ENCODE data around the gene ZFC3H1.

ZFC3H1 gene

GRCh38 chr12:71626768-71627167 is 36.9 kb downstream of the ZFC3H1 start:
- ChIA-PET CTCF (interaction anchor here (1.1 to 4.1 kb wide), 7 partner anchors 10 to 140 kb away, joined by 3 to 43 read pairs (median 4); no protein-coding TSS in a partner anchor), POLR2A (no interaction called here)
- no peak for DNase-seq (ENCODE audit: extremely low spot score)
- TF ChIP-seq CTCF (IDR thresholded peaks at IDR 0.05; ENCODE audit: control extremely low read depth, extremely low read depth, low read depth, missing control alignments) = no peak

GRCh38 chr12:71626098-71626497 is 37.5 kb downstream of the ZFC3H1 start:
- ChIA-PET POLR2A (no interaction called here), CTCF (interaction anchor here (0.9 to 4.1 kb wide), 7 partner anchors 9 to 141 kb away, joined by 3 to 43 read pairs (median 3); no protein-coding TSS in a partner anchor)
- DNase-seq (ENCODE audit: extremely low spot score) = peak; percentile 19
- no peak for TF ChIP-seq CTCF (IDR thresholded peaks at IDR 0.05; ENCODE audit: control extremely low read depth, extremely low read depth, low read depth, missing control alignments)

- no peak for DNase-seq (ENCODE audit: extremely low spot score)
Observed at GRCh38 chr12:71625476-71625875, 38.2 kb downstream of the ZFC3H1 start.

GRCh38 chr12:71621938-71622337 is 41.7 kb downstream of the ZFC3H1 start:
- ChIA-PET POLR2A (interaction anchor here (0.6 kb wide), 1 partner anchor 63 kb away, joined by 3 read pairs; no protein-coding TSS in a partner anchor), CTCF (interaction anchor here (1.0 to 2.2 kb wide), 3 partner anchors 10 to 125 kb away, joined by 3 to 10 read pairs (median 3); no protein-coding TSS in a partner anchor)
- no peak for TF ChIP-seq CTCF (IDR thresholded peaks at IDR 0.05; ENCODE audit: control extremely low read depth, extremely low read depth, low read depth, missing control alignments)
- DNase-seq (ENCODE audit: extremely low spot score) = no peak

More at GRCh38 chr12:71625476-71625875, 38.2 kb downstream of the ZFC3H1 start:
- TF ChIP-seq CTCF (IDR thresholded peaks at IDR 0.05; ENCODE audit: control extremely low read depth, extremely low read depth, low read depth, missing control alignments) = no peak
- ChIA-PET CTCF (interaction anchor here (0.9 to 4.1 kb wide), 7 partner anchors 9 to 141 kb away, joined by 3 to 43 read pairs (median 3); no protein-coding TSS in a partner anchor), POLR2A (no interaction called here)

- TF ChIP-seq CTCF (IDR thresholded peaks at IDR 0.05; ENCODE audit: control extremely low read depth, extremely low read depth, low read depth, missing control alignments) = no peak
Observed at GRCh38 chr12:71610031-71610795, 53.4 kb downstream of the ZFC3H1 start.

GRCh38 chr12:71607494-71608330 is 55.9 kb downstream of the ZFC3H1 start:
- ChIA-PET POLR2A (no interaction called here), CTCF (interaction anchor here (1.0 to 3.4 kb wide), 6 partner anchors 9 to 140 kb away, joined by 3 to 18 read pairs (median 4); no protein-coding TSS in a partner anchor)
- no peak for DNase-seq (ENCODE audit: extremely low spot score)
- TF ChIP-seq CTCF (IDR thresholded peaks at IDR 0.05; ENCODE audit: control extremely low read depth, extremely low read depth, low read depth, missing control alignments) = no peak

More at GRCh38 chr12:71610031-71610795, 53.4 kb downstream of the ZFC3H1 start:
- ChIA-PET POLR2A (no interaction called here), CTCF (interaction anchor here (1.1 kb wide), 1 partner anchor 10 kb away, joined by 3 read pairs; no protein-coding TSS in a partner anchor)
- DNase-seq (ENCODE audit: extremely low spot score) = no peak
